GM23338 (cell line): ENCODE data around the gene DMRT3.

Experiments used
- CTCF ChIP-seq, 2 experiments: fragments of 200-600 bp in 1 of 2; sonication (generic) in 1 of 2; conservative IDR thresholded peaks; 2 replicates each; pipeline versions ENCODE4 v1.5.1 to v1.6.1; 2016 to 2017; ENCODE audit warnings: antibody characterized with exemption in 2 of 2, low read depth in 2 of 2, mild to moderate bottlenecking in 2 of 2, moderate library complexity in 1 of 2
- EZH2 ChIP-seq: fragments of 200-600 bp; sonication (generic); IDR thresholded peaks from one replicate; pipeline ENCODE4 v1.8.0; 2017; ENCODE audit warnings: antibody characterized with exemption, mild to moderate bottlenecking, low read depth; ENCODE audit not compliant: unreplicated experiment
- EZH2phosphoT487 ChIP-seq: fragments of 200-600 bp; sonication (generic); IDR thresholded peaks from one replicate; pipeline ENCODE4 v1.8.1; 2018; ENCODE audit warnings: antibody characterized with exemption; ENCODE audit not compliant: unreplicated experiment
- POLR2AphosphoS5 ChIP-seq: IDR thresholded peaks from 2 replicates; pipeline ENCODE4 v1.6.1; 2016; ENCODE audit warnings: antibody characterized with exemption, low read depth
- TF ChIP-seq, protein P1 (sequence below): IDR thresholded peaks from one replicate; pipeline ENCODE4 v1.6.1; 2018; ENCODE audit warnings: antibody characterized with exemption; ENCODE audit not compliant: unreplicated experiment

DNA sequence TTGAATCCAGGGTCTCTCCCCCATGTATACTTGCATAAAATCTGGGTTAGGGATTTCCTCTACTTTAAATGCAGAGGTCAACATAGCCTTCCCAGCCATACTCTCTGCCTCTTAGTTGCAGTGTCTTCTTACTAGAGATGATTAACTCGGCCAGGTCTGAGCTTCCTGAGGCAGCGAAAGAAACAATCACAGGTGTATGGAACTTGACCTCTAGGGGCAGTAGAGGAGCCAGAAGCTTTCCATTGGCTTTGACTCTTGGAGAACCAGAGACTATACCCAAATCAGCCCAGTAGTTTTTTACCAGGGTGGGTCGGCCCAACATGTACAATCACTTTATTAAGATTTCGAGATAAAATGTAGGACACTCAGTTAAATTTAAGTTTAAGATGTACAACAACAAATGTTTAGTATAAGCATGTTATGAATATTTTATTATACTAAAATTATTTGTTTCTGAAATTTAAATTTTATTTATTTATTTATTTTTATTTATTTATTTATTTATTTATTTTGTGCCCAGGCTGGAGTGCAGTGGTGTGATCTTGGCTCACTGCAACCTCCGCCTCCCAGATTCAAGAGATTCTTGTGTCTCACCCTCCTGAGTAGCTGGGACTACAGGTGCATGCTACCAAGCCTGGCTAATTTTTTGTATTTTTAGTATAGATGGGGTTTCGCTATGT, 48.0 kb upstream of the DMRT3 start:
- TF ChIP-seq CTCF (conservative IDR thresholded peaks at IDR 0.05; ENCODE audit: low read depth in 2 of 2) (peak; percentile 72 to 76), EZH2 (no peak), POLR2AphosphoS5 (no peak), EZH2phosphoT487 (no peak)
- TF ChIP-seq, protein P1, sequence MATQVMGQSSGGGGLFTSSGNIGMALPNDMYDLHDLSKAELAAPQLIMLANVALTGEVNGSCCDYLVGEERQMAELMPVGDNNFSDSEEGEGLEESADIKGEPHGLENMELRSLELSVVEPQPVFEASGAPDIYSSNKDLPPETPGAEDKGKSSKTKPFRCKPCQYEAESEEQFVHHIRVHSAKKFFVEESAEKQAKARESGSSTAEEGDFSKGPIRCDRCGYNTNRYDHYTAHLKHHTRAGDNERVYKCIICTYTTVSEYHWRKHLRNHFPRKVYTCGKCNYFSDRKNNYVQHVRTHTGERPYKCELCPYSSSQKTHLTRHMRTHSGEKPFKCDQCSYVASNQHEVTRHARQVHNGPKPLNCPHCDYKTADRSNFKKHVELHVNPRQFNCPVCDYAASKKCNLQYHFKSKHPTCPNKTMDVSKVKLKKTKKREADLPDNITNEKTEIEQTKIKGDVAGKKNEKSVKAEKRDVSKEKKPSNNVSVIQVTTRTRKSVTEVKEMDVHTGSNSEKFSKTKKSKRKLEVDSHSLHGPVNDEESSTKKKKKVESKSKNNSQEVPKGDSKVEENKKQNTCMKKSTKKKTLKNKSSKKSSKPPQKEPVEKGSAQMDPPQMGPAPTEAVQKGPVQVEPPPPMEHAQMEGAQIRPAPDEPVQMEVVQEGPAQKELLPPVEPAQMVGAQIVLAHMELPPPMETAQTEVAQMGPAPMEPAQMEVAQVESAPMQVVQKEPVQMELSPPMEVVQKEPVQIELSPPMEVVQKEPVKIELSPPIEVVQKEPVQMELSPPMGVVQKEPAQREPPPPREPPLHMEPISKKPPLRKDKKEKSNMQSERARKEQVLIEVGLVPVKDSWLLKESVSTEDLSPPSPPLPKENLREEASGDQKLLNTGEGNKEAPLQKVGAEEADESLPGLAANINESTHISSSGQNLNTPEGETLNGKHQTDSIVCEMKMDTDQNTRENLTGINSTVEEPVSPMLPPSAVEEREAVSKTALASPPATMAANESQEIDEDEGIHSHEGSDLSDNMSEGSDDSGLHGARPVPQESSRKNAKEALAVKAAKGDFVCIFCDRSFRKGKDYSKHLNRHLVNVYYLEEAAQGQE, result no peak
